Mesenchymal stem cell (in vitro differentiated cells and primary cell): ENCODE measurements around the gene TNFAIP8.

Experiments
- DNase-seq: peaks from one replicate; pipeline ENCODE4 v3.0.0-alpha.2; 2013
- H2AFZ ChIP-seq: one replicate; pipeline ENCODE4 v1.6.1; 2013; ENCODE audit warnings: low read depth, mild to moderate bottlenecking, control low read depth, inconsistent platforms, low read length, moderate library complexity
- H2AK5ac ChIP-seq: 2 replicates; pipeline ENCODE4 v1.6.1; 2013; ENCODE audit warnings: low read length, moderate library complexity, mild to moderate bottlenecking, inconsistent platforms; ENCODE audit not compliant: severe bottlenecking
- H2BK120ac ChIP-seq: one replicate; pipeline ENCODE4 v1.6.1; 2013; ENCODE audit warnings: low read depth, mild to moderate bottlenecking, inconsistent platforms, low read length, moderate library complexity
- H2BK12ac ChIP-seq, 2 experiments: one replicate each; pipeline ENCODE4 v1.6.1; 2013; ENCODE audit warnings: inconsistent platforms in 2 of 2, low read length in 2 of 2, mild to moderate bottlenecking in 2 of 2, moderate library complexity in 2 of 2, control low read depth in 1 of 2
- H2BK15ac ChIP-seq: one replicate; pipeline ENCODE4 v1.6.1; 2013; ENCODE audit warnings: mild to moderate bottlenecking, low read depth, inconsistent platforms; ENCODE audit not compliant: poor library complexity, severe bottlenecking
- H2BK5ac ChIP-seq: 2 replicates; pipeline ENCODE4 v1.6.1; 2013; ENCODE audit warnings: low read depth, mild to moderate bottlenecking, low read length, control low read depth, inconsistent platforms; ENCODE audit not compliant: poor library complexity, severe bottlenecking
- H3K14ac ChIP-seq, 2 experiments: one replicate each; pipeline ENCODE4 v1.6.1; 2013; ENCODE audit warnings: inconsistent platforms in 2 of 2, low read length in 2 of 2, control low read depth in 1 of 2, mild to moderate bottlenecking in 1 of 2, moderate library complexity in 1 of 2
- H3K18ac ChIP-seq, 2 experiments: one replicate each; pipeline ENCODE4 v1.6.1; 2013; ENCODE audit warnings: inconsistent platforms in 2 of 2, low read length in 2 of 2, control low read depth in 1 of 2, low read depth in 1 of 2, mild to moderate bottlenecking in 1 of 2
- H3K23ac ChIP-seq, 2 experiments: one replicate each; pipeline ENCODE4 v1.6.1; 2013; ENCODE audit warnings: inconsistent platforms in 2 of 2, low read length in 2 of 2, mild to moderate bottlenecking in 2 of 2, moderate library complexity in 2 of 2, control low read depth in 1 of 2
- H3K27ac ChIP-seq: 2 replicates; pipeline ENCODE4 v1.5.1; 2013; ENCODE audit warnings: mild to moderate bottlenecking, moderate library complexity, low read length, control low read depth, inconsistent platforms; ENCODE audit not compliant: poor library complexity, severe bottlenecking
- H3K27me3 ChIP-seq, 2 experiments: 2 replicates each; pipeline versions ENCODE4 v1.6.1 to v1.7.0; 2013; ENCODE audit warnings: low read length in 2 of 2, mild to moderate bottlenecking in 2 of 2, moderate library complexity in 2 of 2, control low read depth in 1 of 2, inconsistent platforms in 1 of 2; ENCODE audit not compliant: control insufficient read depth in 1 of 2, insufficient read depth in 1 of 2
- H3K36me3 ChIP-seq, 2 experiments: 2 replicates each; pipeline versions ENCODE4 v1.6.1 to v1.7.0; 2013; ENCODE audit warnings: low read length in 2 of 2, control low read depth in 1 of 2, inconsistent platforms in 1 of 2, low read depth in 1 of 2, mild to moderate bottlenecking in 1 of 2; ENCODE audit not compliant: insufficient read depth in 2 of 2, control insufficient read depth in 1 of 2
- H3K4ac ChIP-seq, 2 experiments: one replicate each; pipeline ENCODE4 v1.6.1; 2013; ENCODE audit warnings: inconsistent platforms in 2 of 2, low read length in 2 of 2, mild to moderate bottlenecking in 2 of 2, moderate library complexity in 2 of 2, control low read depth in 1 of 2, low read depth in 1 of 2
- H3K4me1 ChIP-seq: 2 replicates; pipeline ENCODE4 v1.6.1; 2013; ENCODE audit warnings: low read depth, low read length, control low read depth; ENCODE audit not compliant: control insufficient read depth, insufficient read depth
- H3K4me2 ChIP-seq: 2 replicates; pipeline ENCODE4 v1.6.1; 2013; ENCODE audit warnings: low read length, mild to moderate bottlenecking, inconsistent platforms; ENCODE audit not compliant: poor library complexity, severe bottlenecking
- H3K4me3 ChIP-seq, 2 experiments: 2 replicates each; pipeline versions ENCODE4 v1.5.1 to v1.7.0; 2013; ENCODE audit warnings: low read length in 2 of 2, mild to moderate bottlenecking in 2 of 2, control low read depth in 1 of 2, low read depth in 1 of 2; ENCODE audit not compliant: insufficient read depth in 1 of 2
- H3K79me1 ChIP-seq: replicated peaks from 2 replicates; pipeline ENCODE4 v1.6.1; 2013; ENCODE audit warnings: mild to moderate bottlenecking, control low read depth, low read length, inconsistent platforms; ENCODE audit not compliant: poor library complexity, severe bottlenecking
- H3K9ac ChIP-seq: 2 replicates; pipeline ENCODE4 v1.7.0; 2013; ENCODE audit warnings: mild to moderate bottlenecking, low read length, moderate library complexity
- H3K9me3 ChIP-seq: 2 replicates; pipeline ENCODE4 v1.7.0; 2013; ENCODE audit warnings: mild to moderate bottlenecking, low read length; ENCODE audit not compliant: control insufficient read depth
- H4K8ac ChIP-seq: one replicate; pipeline ENCODE4 v1.6.1; 2013; ENCODE audit warnings: inconsistent platforms, mild to moderate bottlenecking, low read length, moderate library complexity
- H4K91ac ChIP-seq: one replicate; pipeline ENCODE4 v1.6.1; 2013; ENCODE audit warnings: mild to moderate bottlenecking, low read length, inconsistent platforms
- WGBS: methylation state at CpG from one replicate; pipeline ENCODE4 v1.1.7; 2013; ENCODE audit warnings: mixed read lengths; 5-methylcytosine and 5-hydroxymethylcytosine counted together

The TNFAIP8 gene

GRCh38 chr5:119357808-119358529, 2.1 kb downstream of the TNFAIP8 start:
- Histone ChIP-seq H3K4me2 (no peak overlapping the region), H3K23ac (no peak overlapping the region), H3K14ac (no peak overlapping the region), H4K91ac (no peak overlapping the region), H3K9ac (no peak overlapping the region), H4K8ac (no peak overlapping the region), H3K9me3 (no peaks in the 10 kb centered on the region), H3K4ac (no peak overlapping the region), H3K4me3 (peak overlapping the region in 1 of 2 experiments; percentile 90), H2BK5ac (no peak overlapping the region), H3K27ac (no peak overlapping the region), H2BK12ac (no peak overlapping the region), H3K18ac (no peak overlapping the region), H2AK5ac (no peak overlapping the region), H3K4me1 (peaks cover 16% of the 10 kb centered on the region), H2AFZ (no peak overlapping the region), H3K79me1 (peaks cover 10% of the 10 kb centered on the region), H3K36me3 (peaks cover 0 to 2% of the 10 kb centered on the region in 2 experiments), H2BK15ac (no peak overlapping the region), H3K27me3 (no peaks in the 10 kb centered on the region), H2BK120ac (no peak overlapping the region)
- WGBS, result over 99% methylated on average over 3 of the region's 6 CpGs
- no peak for DNase-seq

DNA sequence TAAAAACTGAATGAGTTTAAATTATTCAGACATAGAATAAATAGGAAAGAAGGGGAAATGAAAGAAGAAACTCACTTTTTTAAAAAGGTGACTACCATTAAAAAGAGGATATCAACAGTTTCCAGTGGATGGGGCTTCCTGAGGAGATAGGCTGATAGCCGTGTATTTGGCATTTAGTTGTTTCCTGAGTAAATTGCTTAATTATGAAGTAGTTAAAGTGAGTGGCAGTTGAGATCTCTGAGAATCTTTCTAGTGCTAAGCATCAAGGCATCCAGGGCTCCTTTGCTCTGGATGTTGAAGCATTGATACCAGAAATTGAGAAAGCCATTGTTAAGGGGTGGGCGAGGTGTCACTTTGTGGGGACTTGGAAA, 2.7 kb downstream of the TNFAIP8 start:
- peaks cover 16% of the 10 kb centered on the region for H3K4me1 ChIP-seq
- H3K36me3 ChIP-seq, result peaks cover 0 to 2% of the 10 kb centered on the region in 2 experiments
- peak overlapping the region in 1 of 2 experiments; percentile 64 for H3K23ac ChIP-seq
- H2AK5ac ChIP-seq, result no peak overlapping the region
- 92% methylated on average over 1 of the region's 2 CpGs for WGBS
- H2BK120ac ChIP-seq, result no peak overlapping the region
- H3K27ac ChIP-seq, result no peak overlapping the region
- peaks cover 13% of the 10 kb centered on the region for H3K79me1 ChIP-seq
- no peak overlapping the region for H3K18ac ChIP-seq
- no peak overlapping the region for H4K8ac ChIP-seq
- H3K4ac ChIP-seq, result no peak overlapping the region
- H3K4me3 ChIP-seq, result no peak overlapping the region
- H3K9ac ChIP-seq, result no peak overlapping the region
- H3K27me3 ChIP-seq, result no peaks in the 10 kb centered on the region
- no peak overlapping the region for H3K4me2 ChIP-seq
- H3K14ac ChIP-seq, result no peak overlapping the region
- H2BK15ac ChIP-seq, result no peak overlapping the region
- no peak overlapping the region for H4K91ac ChIP-seq
- H2AFZ ChIP-seq, result no peak overlapping the region
- no peaks in the 10 kb centered on the region for H3K9me3 ChIP-seq
- H2BK5ac ChIP-seq, result no peak overlapping the region
- peak overlapping the region in 1 of 2 experiments; percentile 39 for H2BK12ac ChIP-seq
- DNase-seq, result no peak

- Histone ChIP-seq H3K23ac (peak overlapping the region in 1 of 2 experiments; percentile 64), H3K4ac (no peak overlapping the region), H4K8ac (no peak overlapping the region), H2AFZ (no peak overlapping the region), H3K27me3 (no peaks in the 10 kb centered on the region), H3K9ac (no peak overlapping the region), H2BK5ac (no peak overlapping the region), H2BK15ac (no peak overlapping the region), H2BK12ac (peak overlapping the region in 1 of 2 experiments; percentile 39), H2AK5ac (no peak overlapping the region), H3K27ac (no peak overlapping the region), H4K91ac (no peak overlapping the region), H3K9me3 (no peaks in the 10 kb centered on the region), H2BK120ac (no peak overlapping the region), H3K4me3 (no peak overlapping the region), H3K4me1 (peaks cover 15% of the 10 kb centered on the region), H3K14ac (no peak overlapping the region), H3K36me3 (peaks cover 0 to 2% of the 10 kb centered on the region in 2 experiments), H3K18ac (no peak overlapping the region), H3K4me2 (no peak overlapping the region), H3K79me1 (peaks cover 11% of the 10 kb centered on the region)
- 92% methylated on average over 6 of the region's 7 CpGs for WGBS
- no peak for DNase-seq
These were observed 3.2 kb downstream of the TNFAIP8 start for GRCh38 chr5:119358901-119359603.

DNA sequence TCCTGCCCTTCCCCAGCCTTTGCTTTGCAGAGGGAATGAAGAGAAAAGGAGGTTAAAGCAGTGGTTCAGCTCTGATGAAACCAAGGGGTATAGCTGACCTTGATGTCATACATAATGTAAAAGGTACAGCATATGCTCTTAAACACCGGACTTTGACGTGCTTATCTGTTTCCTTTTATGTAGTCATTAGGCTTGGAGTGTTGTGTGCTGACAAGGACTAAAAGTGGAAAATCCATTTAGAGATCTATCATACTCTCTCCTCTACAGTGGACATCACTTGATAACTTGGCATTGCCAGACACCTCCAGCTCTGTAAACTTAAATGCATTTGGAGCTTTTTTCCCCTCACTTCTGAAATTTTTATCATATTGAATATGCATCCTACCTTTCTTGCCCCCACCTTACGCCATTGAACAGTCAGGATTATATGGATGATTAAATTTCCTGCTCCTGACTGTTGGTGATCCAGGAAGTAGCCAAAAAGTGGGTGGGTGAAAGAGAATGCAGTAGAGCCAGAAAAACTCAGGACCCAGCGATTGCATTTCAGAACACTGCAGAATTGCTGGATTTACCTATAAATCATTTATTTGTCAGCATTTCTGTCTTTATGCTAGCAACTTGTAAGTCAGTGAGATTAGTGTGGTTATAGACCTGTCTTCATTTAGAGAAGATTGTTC, 4.1 kb downstream of the TNFAIP8 start:
- Histone ChIP-seq H2BK5ac (no peak overlapping the region), H3K9ac (no peak overlapping the region), H3K27ac (no peak overlapping the region), H3K4me2 (no peak overlapping the region), H4K91ac (no peak overlapping the region), H3K23ac (no peak overlapping the region), H3K79me1 (peaks cover 14% of the 10 kb centered on the region), H3K9me3 (no peaks in the 10 kb centered on the region), H3K36me3 (peaks cover 0 to 5% of the 10 kb centered on the region in 2 experiments), H3K4ac (no peak overlapping the region), H2BK15ac (no peak overlapping the region), H3K18ac (no peak overlapping the region), H2AK5ac (no peak overlapping the region), H3K4me1 (peaks cover 14% of the 10 kb centered on the region), H2BK12ac (no peak overlapping the region), H3K27me3 (no peaks in the 10 kb centered on the region), H3K14ac (no peak overlapping the region), H3K4me3 (no peak overlapping the region), H2AFZ (no peak overlapping the region), H2BK120ac (no peak overlapping the region), H4K8ac (no peak overlapping the region)
- WGBS, result no CpG with 5 or more reads among the region's 4 CpGs
- no peak for DNase-seq
